ENCODE results near the gene LRGUK.

DNA sequence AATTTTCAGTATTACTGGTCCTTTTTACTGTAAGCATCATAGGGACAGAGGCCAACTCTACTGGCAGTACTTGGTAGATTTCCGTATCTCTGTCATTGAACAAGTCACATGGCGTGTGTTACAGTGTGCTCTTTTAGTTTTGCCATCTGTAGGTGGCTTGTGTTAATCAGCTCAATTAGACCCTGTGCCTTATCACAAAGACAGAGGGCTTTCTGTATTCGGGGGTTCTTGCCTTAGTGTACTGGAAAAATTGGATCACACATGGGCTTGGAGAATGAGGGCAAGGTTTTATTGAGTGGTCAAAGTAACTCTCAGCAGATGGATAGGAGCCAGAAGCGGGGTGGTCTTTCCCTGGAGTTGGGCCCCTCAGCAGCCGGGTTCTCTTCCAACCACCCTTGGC lies 21.3 kb upstream of the LRGUK start:
- TF ChIP-seq CTCF (IDR thresholded peaks at IDR 0.05; ENCODE audit: low read length) (no peak), EZH2 (IDR thresholded peaks at IDR 0.05; ENCODE audit: borderline replicate concordance, low read length) (no peak)

All from OCI-LY1 (cell line).